Endothelial cell of umbilical vein (primary cell): ENCODE results near the gene AMPH. TPM values are rescaled to one million over a fixed set of nuclear protein-coding genes. Genes with fewer than 3 reads are reported as not detected.

Source experiments
- BruUV-seq: library from RNA; stranded (reverse); fragments of 400-500 nt; replicated peaks from 2 replicates; lab custom pipeline; 2021; lab: Mats Ljungman, UMichigan
- CTCF ChIA-PET: fragments of 300-600, 350-600 bp; sonication (Branson Sonifier 250); formaldehyde crosslinking; loops from one replicate; lab custom pipeline; 2021; ENCODE audit warnings: antibody characterized with exemption, inconsistent platforms; lab: Charles Lee
- POLR2A ChIA-PET: fragments of 300-600, 350-600 bp; sonication (Branson Sonifier 250); formaldehyde crosslinking; loops from one replicate; lab custom pipeline; 2021; ENCODE audit warnings: antibody characterized with exemption, inconsistent platforms; lab: Charles Lee
- DNase-seq: peaks from one replicate; pipeline ENCODE4 v3.0.0-alpha.2; 2011; ENCODE audit warnings: low read depth, low spot score
- FAIRE-seq: peaks from 2 replicates; lab custom pipeline; 2011; peaks lifted over from hg19 to GRCh38; lab: Jason Lieb, UNC
- H2AFZ ChIP-seq: 2 replicates; pipeline ENCODE4 v1.6.0; 2012; ENCODE audit warnings: low read depth, low read length, control low read depth, inconsistent platforms
- H3K27ac ChIP-seq: 2 replicates; pipeline ENCODE4 v1.5.1; 2011; ENCODE audit warnings: low read depth, mild to moderate bottlenecking, control low read depth, low read length, moderate library complexity; ENCODE audit not compliant: insufficient read depth
- H3K27me3 ChIP-seq, 2 experiments: 2 replicates each; pipeline versions ENCODE4 v1.6.0 to v1.6.1; 2011; ENCODE audit warnings: low read length in 2 of 2, mixed read lengths in 1 of 2; ENCODE audit not compliant: control insufficient read depth in 2 of 2, insufficient read depth in 2 of 2
- H3K36me3 ChIP-seq, 2 experiments: 2 replicates in 1 of 2; 3 replicates in 1 of 2; pipeline ENCODE4 v1.5.1; 2011; ENCODE audit warnings: low read length in 2 of 2, mild to moderate bottlenecking in 1 of 2, moderate library complexity in 1 of 2; ENCODE audit not compliant: control insufficient read depth in 2 of 2, insufficient read depth in 2 of 2; ENCODE audit errors: extremely low read depth in 1 of 2
- H3K4me1 ChIP-seq: 3 replicates; pipeline ENCODE4 v1.5.1; 2011; ENCODE audit warnings: mild to moderate bottlenecking, low read length; ENCODE audit not compliant: control insufficient read depth, insufficient read depth; ENCODE audit errors: extremely low read depth
- H3K4me2 ChIP-seq: 2 replicates; pipeline ENCODE4 v1.6.1; 2011; ENCODE audit warnings: low read length, control low read depth, mixed read lengths; ENCODE audit not compliant: insufficient read depth
- H3K4me3 ChIP-seq, 3 experiments: fragments of 200-600 bp in 1 of 3; sonication (generic), shearing (Covaris generic) in 1 of 3; replicated peaks in 1 of 3; 2 replicates each; pipeline ENCODE4 v1.5.1; 2011 to 2016; ENCODE audit warnings: control low read depth in 3 of 3, low read length in 3 of 3, mild to moderate bottlenecking in 2 of 3, inconsistent platforms in 1 of 3, low read depth in 1 of 3, moderate library complexity in 1 of 3; ENCODE audit not compliant: insufficient read depth in 1 of 3
- H3K79me2 ChIP-seq: 2 replicates; pipeline ENCODE4 v1.6.0; 2012; ENCODE audit warnings: low read length, inconsistent platforms; ENCODE audit not compliant: control insufficient read depth, insufficient read depth
- H3K9ac ChIP-seq: replicated peaks from 2 replicates; pipeline ENCODE3; 2011; ENCODE audit warnings: low read length, control low read depth; ENCODE audit not compliant: insufficient read depth; ENCODE audit errors: extremely low read depth
- H3K9me1 ChIP-seq: replicated peaks from 3 replicates; pipeline ENCODE4 v1.6.0; 2011; ENCODE audit warnings: mild to moderate bottlenecking, low read length; ENCODE audit not compliant: control insufficient read depth, insufficient read depth; ENCODE audit errors: extremely low read depth
- H3K9me3 ChIP-seq: replicated peaks from 2 replicates; pipeline ENCODE4 v1.5.1; 2012; ENCODE audit warnings: low read length, inconsistent platforms; ENCODE audit not compliant: control insufficient read depth, insufficient read depth
- H4K20me1 ChIP-seq: replicated peaks from 2 replicates; pipeline ENCODE3; 2011; ENCODE audit warnings: mild to moderate bottlenecking, low read length; ENCODE audit not compliant: control insufficient read depth, insufficient read depth; ENCODE audit errors: extremely low read depth
- EZH2 ChIP-seq: IDR thresholded peaks from 2 replicates; pipeline ENCODE4 v1.6.1; 2012; ENCODE audit warnings: borderline replicate concordance, low read depth, mild to moderate bottlenecking, moderate library complexity, low read length, inconsistent platforms; ENCODE audit not compliant: severe bottlenecking
- FOS ChIP-seq: IDR thresholded peaks from 2 replicates; pipeline ENCODE4 v1.6.1; 2011; ENCODE audit warnings: mild to moderate bottlenecking, low read length, moderate library complexity, borderline replicate concordance; ENCODE audit not compliant: insufficient read depth
- GATA2 ChIP-seq: IDR thresholded peaks from 2 replicates; pipeline ENCODE4 v1.7.0; 2011; ENCODE audit warnings: low read depth, mild to moderate bottlenecking, moderate library complexity, mixed read lengths, low read length; ENCODE audit not compliant: insufficient read length, insufficient read depth
- JUN ChIP-seq: IDR thresholded peaks from 2 replicates; pipeline ENCODE4 v1.6.1; 2011; ENCODE audit warnings: borderline replicate concordance, low read depth; ENCODE audit not compliant: insufficient read length, insufficient read depth
- MYC ChIP-seq: IDR thresholded peaks from one replicate; pipeline ENCODE4 v1.6.1; 2011; ENCODE audit warnings: mild to moderate bottlenecking, low read depth, low read length
- POLR2A ChIP-seq: IDR thresholded peaks from 2 replicates; pipeline ENCODE4 v1.6.1; 2012; ENCODE audit warnings: low read depth, mild to moderate bottlenecking, control low read depth, low read length
- POLR2AphosphoS5 ChIP-seq: IDR thresholded peaks from 2 replicates; pipeline ENCODE4 v1.6.1; 2012; ENCODE audit warnings: low read depth, mild to moderate bottlenecking, control low read depth, low read length, moderate library complexity; ENCODE audit not compliant: insufficient read depth
- dilution Hi-C: fragments of 300-500 bp; cut with MboI; formaldehyde crosslinking; loops from one replicate; pipeline ENCODE4 v1.15.0; 2019; ENCODE audit warnings: low sequenced_read_pairs; ENCODE audit not compliant: extremely low pct_ligation_motif_present
- intact Hi-C: fragments of 100-400 bp; cut with micrococcal nuclease; formaldehyde crosslinking; loops from one replicate; pipeline ENCODE4 v1.10.0; 2022
- polyA plus RNA-seq, 4 experiments: library from polyadenylated mRNA; depleted of rRNA in 3 of 4; stranded (reverse) in 3 of 4; unstranded in 1 of 4; fragments of >200 nt; gene quantifications; 2 replicates each; pipeline versions ENCODE4 v1.2.1 to v1.2.3, GENCODE V29; 2011 to 2012; ENCODE audit warnings: missing spikeins in 1 of 4
- total RNA-seq: library from RNA; stranded (reverse); gene quantifications from 2 replicates; pipeline ENCODE4 v1.2.3, GENCODE V29; 2021
- TF ChIP-seq, protein P1 (sequence below): IDR thresholded peaks from 2 replicates; pipeline ENCODE4 v1.6.1; 2011; ENCODE audit not compliant: insufficient read depth, insufficient read length
- TF ChIP-seq, protein P2 (sequence below), 2 donors: IDR thresholded peaks; 1 replicate in 1 of 2; 2 replicates in 1 of 2; pipeline ENCODE4 v1.5.1; 2011; ENCODE audit warnings: low read length in 2 of 2, mild to moderate bottlenecking in 2 of 2, moderate library complexity in 2 of 2, control low read depth in 1 of 2, inconsistent platforms in 1 of 2, low read depth in 1 of 2; ENCODE audit not compliant: insufficient read depth in 1 of 2; ENCODE audit errors: extremely low read depth in 1 of 2

Gene AMPH
- total and polyA plus RNA-seq, 2 donors (not counting 3 experiments of a cell fraction or from before 2014, with no cell fraction given) = 5.2 to 9.2 TPM

DNA sequence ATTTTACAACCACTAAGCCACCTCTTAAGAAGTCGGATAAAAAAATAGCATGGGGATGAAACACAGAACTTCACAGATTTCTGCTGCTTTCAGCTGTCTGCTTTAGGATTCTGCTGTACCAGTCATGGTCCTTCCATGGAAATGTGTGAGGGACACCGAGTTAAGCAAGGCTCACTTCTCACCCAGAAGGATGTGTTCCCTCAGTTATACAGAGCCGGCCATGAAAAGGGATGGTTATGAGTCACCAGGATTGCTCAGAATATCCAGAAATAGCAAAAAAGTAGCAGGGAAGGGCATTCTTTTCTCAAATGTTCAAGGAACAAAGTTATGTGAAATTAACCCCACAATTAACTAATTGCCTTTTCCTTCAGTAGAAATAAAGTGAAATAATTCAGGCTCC lies 124.4 kb downstream of the AMPH start:
- H3K4me2 ChIP-seq = no peak overlapping the region
- no peaks in the 10 kb centered on the region for H3K27me3 ChIP-seq
- H2AFZ ChIP-seq = no peak overlapping the region
- H4K20me1 ChIP-seq = no peaks in the 10 kb centered on the region
- ChIA-PET POLR2A (no interaction called here), CTCF (no interaction called here)
- H3K9me1 ChIP-seq = no peaks in the 10 kb centered on the region
- intact Hi-C loops (no loop called here), dilution Hi-C loops (no loop called here)
- H3K79me2 ChIP-seq = no peaks in the 10 kb centered on the region
- no peak for DNase-seq
- TF ChIP-seq, protein P1, sequence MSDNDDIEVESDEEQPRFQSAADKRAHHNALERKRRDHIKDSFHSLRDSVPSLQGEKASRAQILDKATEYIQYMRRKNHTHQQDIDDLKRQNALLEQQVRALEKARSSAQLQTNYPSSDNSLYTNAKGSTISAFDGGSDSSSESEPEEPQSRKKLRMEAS = no peak
- TF ChIP-seq POLR2AphosphoS5 = no peak
- TF ChIP-seq GATA2 = no peak
- TF ChIP-seq MYC = no peak
- no peak for FAIRE-seq
- no peak overlapping the region for H3K9ac ChIP-seq
- no peak overlapping the region for H3K4me3 ChIP-seq
- no peaks in the 10 kb centered on the region for H3K9me3 ChIP-seq
- no peaks in the 10 kb centered on the region for H3K36me3 ChIP-seq
- no TSS peak for BruUV-seq
- H3K27ac ChIP-seq = no peak overlapping the region
- no peaks in the 10 kb centered on the region for H3K4me1 ChIP-seq

DNA sequence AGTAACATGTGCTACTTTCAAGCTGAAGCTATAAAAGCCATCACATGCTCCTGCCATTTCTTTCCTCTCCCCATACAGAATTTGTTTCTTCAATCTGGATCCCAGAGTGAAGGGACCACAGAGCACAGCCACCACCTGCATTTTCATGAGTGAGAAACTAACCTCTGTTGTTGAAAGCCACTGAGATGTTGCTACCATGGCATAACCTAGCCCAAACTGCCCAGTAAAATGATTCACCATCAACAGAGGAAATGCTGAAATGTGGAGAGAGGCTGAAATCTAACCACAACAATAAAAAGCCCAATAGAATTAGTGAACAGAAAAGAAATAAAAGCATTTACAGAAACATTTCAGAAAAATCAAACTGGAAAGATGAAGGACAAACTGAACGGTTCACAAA lies 125.2 kb downstream of the AMPH start:
- Histone ChIP-seq H3K27ac (no peak overlapping the region), H2AFZ (no peak overlapping the region), H3K36me3 (no peaks in the 10 kb centered on the region), H3K9me3 (no peaks in the 10 kb centered on the region), H3K27me3 (no peaks in the 10 kb centered on the region), H4K20me1 (no peaks in the 10 kb centered on the region), H3K4me3 (no peak overlapping the region), H3K9ac (no peak overlapping the region), H3K79me2 (no peaks in the 10 kb centered on the region), H3K4me2 (no peak overlapping the region), H3K4me1 (no peaks in the 10 kb centered on the region), H3K9me1 (no peaks in the 10 kb centered on the region)
- ChIA-PET CTCF (no interaction called here), POLR2A (no interaction called here)
- no TSS peak for BruUV-seq
- DNase-seq (no peak), FAIRE-seq (no peak)
- intact Hi-C loops = no loop called here
- TF ChIP-seq POLR2AphosphoS5 = no peak
- TF ChIP-seq EZH2 = no peak
- TF ChIP-seq MYC = no peak
- no peak for TF ChIP-seq FOS
- TF ChIP-seq, protein P1 = no peak
- TF ChIP-seq POLR2A = no peak
- no peak for TF ChIP-seq JUN
- TF ChIP-seq, protein P2, sequence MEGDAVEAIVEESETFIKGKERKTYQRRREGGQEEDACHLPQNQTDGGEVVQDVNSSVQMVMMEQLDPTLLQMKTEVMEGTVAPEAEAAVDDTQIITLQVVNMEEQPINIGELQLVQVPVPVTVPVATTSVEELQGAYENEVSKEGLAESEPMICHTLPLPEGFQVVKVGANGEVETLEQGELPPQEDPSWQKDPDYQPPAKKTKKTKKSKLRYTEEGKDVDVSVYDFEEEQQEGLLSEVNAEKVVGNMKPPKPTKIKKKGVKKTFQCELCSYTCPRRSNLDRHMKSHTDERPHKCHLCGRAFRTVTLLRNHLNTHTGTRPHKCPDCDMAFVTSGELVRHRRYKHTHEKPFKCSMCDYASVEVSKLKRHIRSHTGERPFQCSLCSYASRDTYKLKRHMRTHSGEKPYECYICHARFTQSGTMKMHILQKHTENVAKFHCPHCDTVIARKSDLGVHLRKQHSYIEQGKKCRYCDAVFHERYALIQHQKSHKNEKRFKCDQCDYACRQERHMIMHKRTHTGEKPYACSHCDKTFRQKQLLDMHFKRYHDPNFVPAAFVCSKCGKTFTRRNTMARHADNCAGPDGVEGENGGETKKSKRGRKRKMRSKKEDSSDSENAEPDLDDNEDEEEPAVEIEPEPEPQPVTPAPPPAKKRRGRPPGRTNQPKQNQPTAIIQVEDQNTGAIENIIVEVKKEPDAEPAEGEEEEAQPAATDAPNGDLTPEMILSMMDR (IDR thresholded peaks at IDR 0.05; ENCODE audit: extremely low read depth in 1 of 2, insufficient read depth in 1 of 2, low read depth in 1 of 2, low read length in 2 of 2) = no peak
- no peak for TF ChIP-seq GATA2
- dilution Hi-C loops = no loop called here
